ENCODE results near the gene RASSF4.

The RASSF4 gene

GRCh38 chr10:44965104-44965503, 5.5 kb downstream of the RASSF4 start:
- DNase-seq: no peak

GRCh38 chr10:44965651-44966097, 6.1 kb downstream of the RASSF4 start:
- no peak for DNase-seq

- DNase-seq: no peak
Measured at GRCh38 chr10:44966129-44966815, 6.7 kb downstream of the RASSF4 start.

GRCh38 chr10:44966816-44967509, 7.4 kb downstream of the RASSF4 start:
- no peak for DNase-seq

- DNase-seq: no peak
Measured at GRCh38 chr10:44967616-44968015, 8.0 kb downstream of the RASSF4 start.

- no peak for DNase-seq
Measured at GRCh38 chr10:44968091-44968490, 8.5 kb downstream of the RASSF4 start.

GRCh38 chr10:44968500-44969400, 9.1 kb downstream of the RASSF4 start:
- DNase-seq: no peak

- DNase-seq: no peak
Measured at GRCh38 chr10:44969854-44970253, 10.3 kb downstream of the RASSF4 start.

- no peak for DNase-seq
Measured at GRCh38 chr10:44970812-44971395, 11.3 kb downstream of the RASSF4 start.

- DNase-seq: no peak
Measured at GRCh38 chr10:44971434-44971833, 11.8 kb downstream of the RASSF4 start.

- DNase-seq: no peak
Measured at GRCh38 chr10:44971935-44972757, 12.5 kb downstream of the RASSF4 start.

GRCh38 chr10:44972874-44973306, 13.3 kb downstream of the RASSF4 start:
- DNase-seq: no peak

GRCh38 chr10:44973323-44974081, 13.9 kb downstream of the RASSF4 start:
- no peak for DNase-seq

- no peak for DNase-seq
Measured at GRCh38 chr10:44974082-44974627, 14.6 kb downstream of the RASSF4 start.

- DNase-seq: peak; percentile 31
Measured at GRCh38 chr10:44974628-44975430, 15.2 kb downstream of the RASSF4 start.

GRCh38 chr10:44975431-44976331, 16.1 kb downstream of the RASSF4 start:
- DNase-seq: peak; percentile 78

GRCh38 chr10:44976352-44977198, 17.0 kb downstream of the RASSF4 start:
- no peak for DNase-seq
